HepG2 (cell line): ENCODE results near the gene MRPL43. TPM values are rescaled to one million over a fixed set of nuclear protein-coding genes. Genes with fewer than 3 reads are reported as not detected.

ENCODE experiments used
- ATF7-NPFF ChIP-seq: sonication (generic); formaldehyde crosslinking; IDR thresholded peaks from 2 replicates; pipeline ENCODE4 v1.8.1; 2023; ENCODE audit warnings: mild to moderate bottlenecking, low read depth, missing genetic modification reagents, moderate library complexity
- GFI1 ChIP-seq: sonication (generic); formaldehyde crosslinking; IDR thresholded peaks from 2 replicates; pipeline ENCODE4 v1.5.0; 2020; ENCODE audit warnings: missing genetic modification reagents, mild to moderate bottlenecking, borderline replicate concordance
- HNRNPL ChIP-seq: fragments of 200-400 bp; formaldehyde crosslinking; IDR thresholded peaks from 2 replicates; pipeline ENCODE4 v1.6.1; 2017; ENCODE audit warnings: mild to moderate bottlenecking, low read depth, low read length
- ISL2 ChIP-seq: sonication (generic); formaldehyde crosslinking; IDR thresholded peaks from 2 replicates; pipeline ENCODE4 v1.5.0; 2020; ENCODE audit warnings: missing genetic modification reagents
- JUND ChIP-seq: sonication (generic); formaldehyde crosslinking; IDR thresholded peaks from 2 replicates; pipeline ENCODE4 v1.8.0; 2022; ENCODE audit warnings: mild to moderate bottlenecking, missing genetic modification reagents
- KAT7 ChIP-seq: IDR thresholded peaks from 2 replicates; pipeline ENCODE4 v1.6.1; 2018; ENCODE audit warnings: borderline replicate concordance, missing compliant biosample characterization
- POLR2A ChIP-seq, 2 experiments: IDR thresholded peaks; 2 replicates each; pipeline ENCODE4 v1.6.1; 2011; ENCODE audit warnings: low read depth in 2 of 2, low read length in 2 of 2, mild to moderate bottlenecking in 1 of 2, moderate library complexity in 1 of 2; ENCODE audit not compliant: insufficient read depth in 1 of 2
- RNF2 ChIP-seq: fragments of 450-650 bp; conservative IDR thresholded peaks from 2 replicates; pipeline ENCODE4 v1.6.1; 2016; ENCODE audit warnings: low read depth
- SAP130 ChIP-seq: IDR thresholded peaks from 2 replicates; pipeline ENCODE4 v1.6.1; 2016; ENCODE audit warnings: low read depth
- SMARCE1 ChIP-seq: fragments of 450-650 bp; IDR thresholded peaks from 2 replicates; pipeline ENCODE4 v1.6.1; 2017; ENCODE audit warnings: borderline replicate concordance
- YEATS2 ChIP-seq: sonication (generic); formaldehyde crosslinking; IDR thresholded peaks from 2 replicates; pipeline ENCODE4 v1.4.0; 2020; ENCODE audit warnings: missing genetic modification reagents, borderline replicate concordance
- ZFYVE20 ChIP-seq: sonication (generic); formaldehyde crosslinking; IDR thresholded peaks from 2 replicates; pipeline ENCODE4 v1.8.0; 2023; ENCODE audit warnings: low read depth, mild to moderate bottlenecking, moderate library complexity, missing genetic modification reagents, borderline replicate concordance
- ZNF17 ChIP-seq: sonication (generic); formaldehyde crosslinking; IDR thresholded peaks from 2 replicates; pipeline ENCODE4 v1.5.0; 2020; ENCODE audit warnings: mild to moderate bottlenecking, missing genetic modification reagents
- ZNF30 ChIP-seq: sonication (generic); formaldehyde crosslinking; IDR thresholded peaks from 2 replicates; pipeline ENCODE4 v1.5.0; 2020; ENCODE audit warnings: mild to moderate bottlenecking, missing genetic modification reagents
- ZNF337 ChIP-seq: sonication (generic); formaldehyde crosslinking; IDR thresholded peaks from 2 replicates; pipeline ENCODE4 v1.5.1; 2020; ENCODE audit warnings: missing genetic modification reagents, low read depth, mild to moderate bottlenecking, borderline replicate concordance
- ZNF713 ChIP-seq: sonication (generic); formaldehyde crosslinking; IDR thresholded peaks from 2 replicates; pipeline ENCODE4 v1.4.0; 2020; ENCODE audit warnings: mild to moderate bottlenecking, missing genetic modification reagents
- ZNF841 ChIP-seq: sonication (generic); formaldehyde crosslinking; IDR thresholded peaks from 2 replicates; pipeline ENCODE4 v1.8.1; 2023; ENCODE audit warnings: missing genetic modification reagents, borderline replicate concordance
- ZXDC ChIP-seq: sonication (generic); formaldehyde crosslinking; IDR thresholded peaks from 2 replicates; pipeline ENCODE4 v1.5.0; 2020; ENCODE audit warnings: mild to moderate bottlenecking, missing genetic modification reagents
- polyA plus RNA-seq, 8 experiments: library from polyadenylated mRNA; depleted of rRNA in 3 of 8; stranded (reverse) in 7 of 8; unstranded in 1 of 8; fragments of >200 nt; fragmentation: Illumina TruSeq in 4 of 8; extraction: Trizol in 4 of 8; gene quantifications; 2 replicates each; pipeline versions ENCODE4 v1.2.1 to v1.2.3, GENCODE V29; 2011 to 2016; ENCODE audit warnings: low read depth in 4 of 8, missing spikeins in 1 of 8, mixed read lengths in 1 of 8; ENCODE audit not compliant: insufficient read depth in 1 of 8
- total RNA-seq, 5 experiments: library from RNA; depleted of rRNA; stranded (reverse); fragments of >200 nt; fragmentation: Illumina TruSeq; extraction: Trizol; gene quantifications; 2 replicates each; pipeline ENCODE4 v1.2.3, GENCODE V29; 2016; ENCODE audit warnings: low read depth in 1 of 5
- TF ChIP-seq, protein P1 (sequence below): sonication (generic); formaldehyde crosslinking; IDR thresholded peaks from 2 replicates; pipeline ENCODE4 v1.4.0; 2020; ENCODE audit warnings: missing genetic modification reagents
- TF ChIP-seq, protein P2 (sequence below): sonication (generic); formaldehyde crosslinking; IDR thresholded peaks from 2 replicates; pipeline ENCODE4 v1.5.1; 2020; ENCODE audit warnings: missing genetic modification reagents, mild to moderate bottlenecking, borderline replicate concordance

MRPL43 gene
- total and polyA plus RNA-seq, 2 of the 13 experiments (the other 11 are each of a cell fraction or from before 2014, with no cell fraction given): 71.0 to 73.7 TPM

GRCh38 chr10:100970914-100971811, 16.1 kb downstream of the MRPL43 start (continued):
- TF ChIP-seq ZNF337 (0 out of 2 replicates have a peak, but pooled peaks have one; percentile 41), RNF2 (no peak), KAT7 (CRISPR knock-in tag) (peak; percentile 19; the same call in 1 of the 2 replicates), ZNF841 (no peak), ZFYVE20 (0 out of 2 replicates have a peak, but pooled peaks have one; percentile 10), ATF7-NPFF (CRISPR knock-in tag) (no peak; the same call in 1 of the 2 replicates), ZXDC (peak; percentile 67; the same call in 1 of the 2 replicates), SAP130 (CRISPR knock-in tag) (peak; percentile 99), ZNF713 (CRISPR knock-in tag) (no peak), HNRNPL (peak; percentile 19; the same call in 1 of the 2 replicates), GFI1 (CRISPR knock-in tag) (peak; percentile 75), ZNF30 (CRISPR knock-in tag) (no peak), YEATS2 (CRISPR knock-in tag) (no peak; the same call in 1 of the 2 replicates), ISL2 (peak; percentile 90), JUND (CRISPR knock-in tag) (peak; percentile 73; the same call in 1 of the 2 replicates), POLR2A (IDR thresholded peaks at IDR 0.05; ENCODE audit: insufficient read depth in 1 of 2, low read depth in 2 of 2, low read length in 2 of 2) (peak in 1 of 2 experiments; percentile 49; a peak in 3 of 4 replicates), ZNF17 (CRISPR knock-in tag) (no peak), SMARCE1 (no peak)
- TF ChIP-seq, protein P1, sequence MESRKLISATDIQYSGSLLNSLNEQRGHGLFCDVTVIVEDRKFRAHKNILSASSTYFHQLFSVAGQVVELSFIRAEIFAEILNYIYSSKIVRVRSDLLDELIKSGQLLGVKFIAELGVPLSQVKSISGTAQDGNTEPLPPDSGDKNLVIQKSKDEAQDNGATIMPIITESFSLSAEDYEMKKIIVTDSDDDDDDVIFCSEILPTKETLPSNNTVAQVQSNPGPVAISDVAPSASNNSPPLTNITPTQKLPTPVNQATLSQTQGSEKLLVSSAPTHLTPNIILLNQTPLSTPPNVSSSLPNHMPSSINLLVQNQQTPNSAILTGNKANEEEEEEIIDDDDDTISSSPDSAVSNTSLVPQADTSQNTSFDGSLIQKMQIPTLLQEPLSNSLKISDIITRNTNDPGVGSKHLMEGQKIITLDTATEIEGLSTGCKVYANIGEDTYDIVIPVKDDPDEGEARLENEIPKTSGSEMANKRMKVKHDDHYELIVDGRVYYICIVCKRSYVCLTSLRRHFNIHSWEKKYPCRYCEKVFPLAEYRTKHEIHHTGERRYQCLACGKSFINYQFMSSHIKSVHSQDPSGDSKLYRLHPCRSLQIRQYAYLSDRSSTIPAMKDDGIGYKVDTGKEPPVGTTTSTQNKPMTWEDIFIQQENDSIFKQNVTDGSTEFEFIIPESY: no peak; the same call in 1 of the 2 replicates
- TF ChIP-seq, protein P2, sequence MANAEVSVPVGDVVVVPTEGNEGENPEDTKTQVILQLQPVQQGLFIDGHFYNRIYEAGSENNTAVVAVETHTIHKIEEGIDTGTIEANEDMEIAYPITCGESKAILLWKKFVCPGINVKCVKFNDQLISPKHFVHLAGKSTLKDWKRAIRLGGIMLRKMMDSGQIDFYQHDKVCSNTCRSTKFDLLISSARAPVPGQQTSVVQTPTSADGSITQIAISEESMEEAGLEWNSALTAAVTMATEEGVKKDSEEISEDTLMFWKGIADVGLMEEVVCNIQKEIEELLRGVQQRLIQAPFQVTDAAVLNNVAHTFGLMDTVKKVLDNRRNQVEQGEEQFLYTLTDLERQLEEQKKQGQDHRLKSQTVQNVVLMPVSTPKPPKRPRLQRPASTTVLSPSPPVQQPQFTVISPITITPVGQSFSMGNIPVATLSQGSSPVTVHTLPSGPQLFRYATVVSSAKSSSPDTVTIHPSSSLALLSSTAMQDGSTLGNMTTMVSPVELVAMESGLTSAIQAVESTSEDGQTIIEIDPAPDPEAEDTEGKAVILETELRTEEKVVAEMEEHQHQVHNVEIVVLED (CRISPR knock-in tag): peak; percentile 29; the same call in 1 of the 2 replicates
